22Rv1 (cell line): ENCODE results near the gene OR10A3.

Source experiments
- H3K27ac ChIP-seq: fragments of 450-650 bp; 2 replicates; pipeline ENCODE4 v1.5.1; 2017
- CTCF ChIP-seq: fragments of 450-650 bp; IDR thresholded peaks from 2 replicates; pipeline ENCODE4 v1.5.1; 2017; ENCODE audit warnings: mild to moderate bottlenecking
- ZFX ChIP-seq: fragments of 450-650 bp; IDR thresholded peaks from 2 replicates; pipeline ENCODE4 v1.6.1; 2017; ENCODE audit warnings: antibody characterized with exemption, borderline replicate concordance

The OR10A3 gene

GRCh38 chr11:7892840-7893254 lies 48.7 kb downstream of the OR10A3 start:
- no peak overlapping the region for H3K27ac ChIP-seq
- no peak for TF ChIP-seq ZFX
- peak; percentile 76 for TF ChIP-seq CTCF

- no peak overlapping the region for H3K27ac ChIP-seq
- no peak for TF ChIP-seq CTCF
- TF ChIP-seq ZFX = no peak
These were observed 49.3 kb downstream of the OR10A3 start for GRCh38 chr11:7892059-7892699.

GRCh38 chr11:7890417-7891172 lies 50.9 kb downstream of the OR10A3 start:
- no peak overlapping the region for H3K27ac ChIP-seq
- no peak for TF ChIP-seq CTCF
- TF ChIP-seq ZFX = no peak

- H3K27ac ChIP-seq = no peak overlapping the region
- TF ChIP-seq ZFX = no peak
- no peak for TF ChIP-seq CTCF
These were observed 51.5 kb downstream of the OR10A3 start for GRCh38 chr11:7889985-7890384.
